Measurements from ENCODE around the gene ZNF229. TPM values are rescaled to one million over a fixed set of nuclear protein-coding genes. Genes with fewer than 3 reads are reported as not detected.
"Not testable (repeated sequence)": the region's sequence is repeated elsewhere in the genome, so short reads cannot be mapped to it uniquely, and the experiment has no call there.

The ZNF229 gene
- total RNA-seq, 2 experiments from 2014 or later = not detected

- no peaks in the 10 kb centered on the region for H3K79me2 ChIP-seq (ENCODE audit: insufficient read depth, low read depth, low read length)
- DNase-seq (ENCODE audit: low spot score) = peak; percentile 47
- H3K27ac ChIP-seq (ENCODE audit: low read depth, low read length, poor library complexity, severe bottlenecking) = no peak overlapping the region
- H3K4me1 ChIP-seq (ENCODE audit: insufficient read depth, low read length, poor library complexity, severe bottlenecking) = no peaks in the 10 kb centered on the region
- H4K20me1 ChIP-seq (ENCODE audit: insufficient read depth, low read length) = no peaks in the 10 kb centered on the region
- TF ChIP-seq CTCF (conservative IDR thresholded peaks at IDR 0.05; ENCODE audit: low read length) = no peak
- no peak for TF ChIP-seq EZH2phosphoT487 (IDR thresholded peaks at IDR 0.05; ENCODE audit: borderline replicate concordance, low read depth, low read length)
- ChIA-PET POLR2A (no interaction called here), CTCF (ENCODE audit: unreplicated experiment) (no interaction called here)
- no peaks in the 10 kb centered on the region for H3K9me2 ChIP-seq (ENCODE audit: insufficient read depth, low read length)
- no peak overlapping the region for H2AFZ ChIP-seq (ENCODE audit: low read length)
- H3K4me3 ChIP-seq (ENCODE audit: low read depth, low read length, poor library complexity, severe bottlenecking) = no peak overlapping the region
- intact Hi-C loops (cut with micrococcal nuclease; ENCODE audit: unreplicated experiment) = no loop called here
- H3K4me2 ChIP-seq (ENCODE audit: low read length) = no peak overlapping the region
- TSS peak; percentile 19 for BruUV-seq (replicated peaks)
- peaks cover 84% of the 10 kb centered on the region for H3K9me3 ChIP-seq (ENCODE audit: low read length)
- peaks cover 74% of the 10 kb centered on the region for H3K36me3 ChIP-seq (ENCODE audit: insufficient read depth, low read length)
These were observed 28.5 kb upstream of the ZNF229 start for GRCh38 chr19:44476559-44477408.

GRCh38 chr19:44468730-44469129 is 20.5 kb upstream of the ZNF229 start:
- POLR2A ChIA-PET; H2AFZ ChIP-seq (ENCODE audit: low read length); H4K20me1 ChIP-seq (ENCODE audit: insufficient read depth, low read length); H3K9me3 ChIP-seq (ENCODE audit: low read length); H3K36me3 ChIP-seq (ENCODE audit: insufficient read depth, low read length); H3K27ac ChIP-seq (ENCODE audit: low read depth, low read length, poor library complexity, severe bottlenecking); BruUV-seq (replicated peaks); H3K79me2 ChIP-seq (ENCODE audit: insufficient read depth, low read depth, low read length); H3K4me2 ChIP-seq (ENCODE audit: low read length); CTCF ChIA-PET (ENCODE audit: unreplicated experiment); H3K4me3 ChIP-seq (ENCODE audit: low read depth, low read length, poor library complexity, severe bottlenecking); H3K4me1 ChIP-seq (ENCODE audit: insufficient read depth, low read length, poor library complexity, severe bottlenecking); H3K9me2 ChIP-seq (ENCODE audit: insufficient read depth, low read length); DNase-seq (ENCODE audit: low spot score); intact Hi-C loops (cut with micrococcal nuclease; ENCODE audit: unreplicated experiment): not testable (repeated sequence)

GRCh38 chr19:44462600-44463286 is 14.5 kb upstream of the ZNF229 start:
- H3K9me2 ChIP-seq (ENCODE audit: insufficient read depth, low read length); H3K36me3 ChIP-seq (ENCODE audit: insufficient read depth, low read length); H3K4me1 ChIP-seq (ENCODE audit: insufficient read depth, low read length, poor library complexity, severe bottlenecking); POLR2A ChIA-PET; H3K9me3 ChIP-seq (ENCODE audit: low read length); H3K79me2 ChIP-seq (ENCODE audit: insufficient read depth, low read depth, low read length); H3K4me3 ChIP-seq (ENCODE audit: low read depth, low read length, poor library complexity, severe bottlenecking); CTCF ChIA-PET (ENCODE audit: unreplicated experiment); H2AFZ ChIP-seq (ENCODE audit: low read length); H3K4me2 ChIP-seq (ENCODE audit: low read length); intact Hi-C loops (cut with micrococcal nuclease; ENCODE audit: unreplicated experiment); BruUV-seq (replicated peaks); H3K27ac ChIP-seq (ENCODE audit: low read depth, low read length, poor library complexity, severe bottlenecking); DNase-seq (ENCODE audit: low spot score); H4K20me1 ChIP-seq (ENCODE audit: insufficient read depth, low read length): not testable (repeated sequence)

- BruUV-seq (replicated peaks); H3K79me2 ChIP-seq (ENCODE audit: insufficient read depth, low read depth, low read length); H2AFZ ChIP-seq (ENCODE audit: low read length); H3K27ac ChIP-seq (ENCODE audit: low read depth, low read length, poor library complexity, severe bottlenecking); H3K4me2 ChIP-seq (ENCODE audit: low read length); POLR2A ChIA-PET; CTCF ChIA-PET (ENCODE audit: unreplicated experiment); H3K9me3 ChIP-seq (ENCODE audit: low read length); H3K9me2 ChIP-seq (ENCODE audit: insufficient read depth, low read length); H3K4me1 ChIP-seq (ENCODE audit: insufficient read depth, low read length, poor library complexity, severe bottlenecking); H3K4me3 ChIP-seq (ENCODE audit: low read depth, low read length, poor library complexity, severe bottlenecking); H4K20me1 ChIP-seq (ENCODE audit: insufficient read depth, low read length); H3K36me3 ChIP-seq (ENCODE audit: insufficient read depth, low read length); DNase-seq (ENCODE audit: low spot score); intact Hi-C loops (cut with micrococcal nuclease; ENCODE audit: unreplicated experiment): not testable (repeated sequence)
These were observed 7.7 kb upstream of the ZNF229 start for GRCh38 chr19:44456016-44456415.
